HG02852 (cell line): ENCODE measurements around the gene DMWD.

ENCODE experiments used
- ATAC-seq: cut with Tn5 transposase; IDR thresholded peaks from one replicate; pipeline ENCODE4 v1.9.1; 2021; ENCODE audit warnings: mild to moderate bottlenecking, moderate library complexity; ENCODE audit not compliant: unreplicated experiment

Gene DMWD

DNA sequence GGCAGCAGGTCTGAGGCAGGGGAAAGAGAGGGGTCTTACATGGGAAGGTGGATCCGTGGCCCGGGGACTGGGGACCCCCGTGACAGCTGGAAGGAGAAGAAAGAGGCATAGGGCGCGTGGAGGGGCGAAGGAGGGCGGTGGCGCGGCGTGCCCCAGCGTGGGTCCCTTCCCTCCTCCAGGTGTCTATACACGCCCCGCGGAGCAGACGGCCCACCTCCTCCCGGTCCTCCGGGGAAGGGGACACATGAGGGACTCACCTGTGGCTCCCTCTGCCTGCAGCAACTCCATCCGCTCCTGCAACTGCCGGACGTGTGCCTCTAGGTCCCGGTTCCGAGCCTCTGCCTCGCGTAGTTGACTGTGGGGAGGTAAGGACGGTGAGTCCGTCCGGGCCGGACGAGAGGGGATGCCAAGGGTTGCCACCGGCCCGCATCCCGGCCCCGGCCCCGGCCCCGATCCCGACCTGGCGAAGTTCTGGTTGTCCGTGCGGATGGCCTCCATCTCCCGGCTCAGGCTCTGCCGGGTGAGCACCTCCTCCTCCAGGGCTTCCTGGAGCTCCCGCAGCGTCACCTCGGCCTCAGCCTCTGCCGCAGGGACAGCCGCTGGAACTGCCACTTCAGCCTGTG is 21.2 kb downstream of the DMWD start:
- ATAC-seq: no peak

- ATAC-seq: peak; percentile 56
Observed at GRCh38 chr19:45770192-45771101, 22.2 kb downstream of the DMWD start.

GRCh38 chr19:45769821-45770191 is 22.8 kb downstream of the DMWD start:
- peak; percentile 1 for ATAC-seq

GRCh38 chr19:45768984-45769782 is 23.5 kb downstream of the DMWD start, which contains the start of gene SIX5:
Gene SIX5 (minus strand): TSS chr19:45769252. CDS start chr19:45768844, 408 bp downstream.
- ATAC-seq: peak; percentile 48

DNA sequence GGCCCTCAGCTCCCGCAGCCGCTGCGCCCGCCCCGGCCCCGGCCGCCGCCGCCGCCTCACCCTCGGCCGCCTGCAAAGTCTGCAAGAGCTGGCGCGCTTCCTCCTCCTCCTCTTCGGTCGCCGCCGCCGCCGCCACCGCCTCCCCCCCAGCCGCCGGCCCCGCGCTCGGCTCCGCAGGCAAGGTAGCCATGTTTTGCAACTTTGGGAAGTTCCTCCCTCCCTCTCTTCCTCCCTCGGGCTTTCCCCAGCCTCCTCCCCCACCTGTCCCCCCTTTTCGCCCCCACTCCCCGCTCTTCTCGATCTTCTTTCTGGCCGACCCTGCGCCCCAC is 24.0 kb downstream of the DMWD start:
- no peak for ATAC-seq

- ATAC-seq: no peak
Observed at GRCh38 chr19:45767881-45768654, 24.6 kb downstream of the DMWD start.

GRCh38 chr19:45767410-45767880 is 25.2 kb downstream of the DMWD start:
- no peak for ATAC-seq

- ATAC-seq: no peak
Observed at GRCh38 chr19:45766869-45767346, 25.7 kb downstream of the DMWD start.

DNA sequence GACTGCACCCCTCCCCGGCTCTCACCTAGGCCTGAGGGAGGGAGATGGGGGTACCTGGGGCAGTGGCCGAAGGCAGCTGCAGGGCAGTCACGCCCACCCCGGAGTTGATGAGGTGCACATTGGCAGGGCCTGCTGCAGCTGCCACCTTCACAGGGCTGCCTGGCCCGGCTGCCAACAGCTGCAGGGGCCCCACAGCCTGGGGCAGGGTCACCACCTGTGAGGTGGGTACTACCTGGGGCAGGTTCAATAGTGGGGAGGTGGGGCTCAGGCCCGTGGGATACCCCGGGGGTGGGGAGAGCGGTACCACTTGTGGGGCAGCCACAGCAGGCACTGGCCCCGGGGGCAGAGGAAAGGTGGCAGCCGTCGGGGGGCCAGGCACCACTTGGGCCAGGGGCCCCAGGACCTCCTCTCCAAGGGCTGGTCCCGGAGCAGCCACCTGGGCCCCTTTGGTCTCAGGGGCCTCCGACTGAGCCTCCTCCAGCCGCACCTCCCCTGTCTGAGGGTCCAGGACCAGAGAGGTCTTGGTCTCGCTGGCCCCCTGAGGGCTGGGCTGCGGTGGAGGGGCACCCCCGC is 26.3 kb downstream of the DMWD start:
- ATAC-seq: no peak

DNA sequence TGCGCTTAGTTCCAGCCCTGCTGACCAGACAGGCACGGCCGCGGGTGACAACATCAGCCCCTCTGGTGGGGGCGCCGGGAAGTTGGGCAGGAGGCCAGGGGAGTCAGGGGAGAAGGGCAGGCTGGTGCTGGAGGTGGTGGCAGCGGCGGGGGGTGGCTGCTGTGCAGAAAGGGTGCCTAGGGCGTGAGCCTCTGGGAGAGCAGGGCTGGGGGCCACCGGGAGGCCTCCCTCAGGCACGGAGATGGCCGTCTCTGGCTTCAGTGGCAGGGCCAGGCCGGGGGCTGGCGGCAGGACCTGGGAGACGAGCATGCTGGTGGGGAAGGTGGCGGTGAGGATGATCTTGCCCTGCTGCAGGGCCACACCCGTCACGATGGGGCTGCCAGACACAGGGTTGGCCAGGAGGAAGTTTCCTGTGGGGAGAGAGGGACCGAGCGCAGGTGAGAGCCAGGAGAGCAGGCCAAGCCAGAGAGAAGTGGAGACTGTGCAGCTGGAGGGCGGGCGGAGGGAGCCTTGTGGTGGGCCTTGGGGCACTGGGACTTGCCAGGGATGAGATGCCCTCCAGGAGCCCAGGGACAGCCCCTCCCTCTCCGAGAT is 26.8 kb downstream of the DMWD start:
- no peak for ATAC-seq

DNA sequence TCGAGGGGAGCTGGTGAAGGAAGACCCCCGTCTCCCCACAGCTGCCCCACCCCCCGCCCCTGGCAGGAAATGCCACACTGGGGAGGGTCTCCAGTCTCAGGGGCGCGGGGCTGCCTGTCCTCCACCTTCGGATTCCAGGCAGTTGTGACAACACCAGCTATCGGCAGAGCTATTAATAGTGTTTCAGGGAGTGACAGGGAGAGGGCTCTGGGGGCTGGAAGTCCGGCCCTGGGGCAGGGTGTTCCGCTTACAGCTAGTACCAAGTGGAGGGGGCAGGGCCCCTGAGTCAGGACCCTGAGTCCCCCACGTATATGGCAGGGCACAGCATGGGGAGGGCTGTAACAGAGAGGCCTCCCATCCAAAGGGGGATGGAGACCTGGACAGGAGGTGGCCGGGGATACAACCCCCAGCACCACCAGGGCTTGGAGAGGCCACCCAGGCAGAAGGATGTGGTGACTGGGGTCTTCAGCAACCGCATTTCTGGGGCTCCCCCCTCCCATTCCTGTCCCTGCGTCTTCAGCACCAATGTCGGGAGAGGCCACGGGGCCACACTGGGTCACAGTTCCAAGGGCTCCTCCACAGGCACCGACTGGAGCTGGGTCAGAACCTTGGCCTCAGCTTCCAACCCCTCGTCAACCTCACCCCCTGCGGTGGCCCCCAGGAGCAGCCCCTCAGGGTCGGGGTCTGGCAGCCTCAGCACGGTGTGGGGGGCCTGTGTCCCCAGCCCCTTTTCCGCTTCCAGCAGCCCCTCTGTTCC is 27.5 kb downstream of the DMWD start:
- ATAC-seq: no peak

GRCh38 chr19:45764475-45764874 is 28.2 kb downstream of the DMWD start:
- ATAC-seq: no peak

DNA sequence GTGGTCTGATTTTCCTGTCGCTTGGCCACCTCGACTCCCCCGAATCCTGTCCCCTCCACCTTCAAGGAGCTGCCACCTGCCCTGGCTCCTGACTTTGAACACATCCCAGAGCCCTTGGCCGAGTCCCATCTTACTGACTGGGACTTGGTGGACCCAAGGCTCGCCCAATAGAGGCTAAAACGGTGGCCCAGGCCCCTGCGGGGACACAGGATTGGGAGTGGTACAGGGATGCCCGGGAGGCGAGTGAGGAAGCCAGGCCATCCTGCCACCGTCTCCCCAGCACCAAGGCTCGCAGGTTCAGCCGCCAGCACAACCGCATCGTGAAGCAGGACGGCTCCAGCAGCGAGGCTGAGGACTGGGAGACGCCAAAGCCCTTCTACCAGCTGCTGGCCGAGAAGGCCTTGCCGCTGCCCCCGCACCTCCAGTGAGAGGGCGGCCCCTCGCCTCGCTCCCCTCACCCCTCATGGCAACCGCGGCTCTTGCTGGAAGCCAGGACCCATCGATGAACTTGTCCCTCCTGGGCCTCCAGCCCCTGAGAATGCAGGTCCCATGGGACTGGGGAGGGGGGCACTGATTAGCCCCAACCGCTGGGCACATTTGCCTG is 28.9 kb downstream of the DMWD start:
- ATAC-seq: no peak

- ATAC-seq: no peak
Observed at GRCh38 chr19:45762870-45763631, 29.6 kb downstream of the DMWD start.

DNA sequence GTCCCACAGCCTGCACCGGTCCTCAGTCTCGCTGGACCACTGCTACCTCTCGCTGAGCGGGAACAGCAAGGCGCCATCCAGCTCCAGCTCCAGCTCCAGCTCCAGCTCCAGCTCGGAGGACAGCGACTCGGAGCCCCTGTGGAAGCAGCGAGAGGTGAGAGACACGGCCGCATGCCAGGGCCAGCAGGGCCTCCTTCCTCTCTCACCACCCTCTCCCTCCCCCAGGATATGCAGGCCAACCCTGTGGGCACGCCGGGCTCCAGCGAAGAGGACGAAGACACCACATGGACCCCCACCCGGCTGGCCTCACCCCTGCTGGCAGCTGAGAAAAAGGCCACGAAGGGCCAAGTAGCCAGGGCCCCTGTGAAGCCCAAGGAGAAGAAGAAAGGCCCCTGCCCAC is 30.9 kb downstream of the DMWD start:
- no peak for ATAC-seq

DNA sequence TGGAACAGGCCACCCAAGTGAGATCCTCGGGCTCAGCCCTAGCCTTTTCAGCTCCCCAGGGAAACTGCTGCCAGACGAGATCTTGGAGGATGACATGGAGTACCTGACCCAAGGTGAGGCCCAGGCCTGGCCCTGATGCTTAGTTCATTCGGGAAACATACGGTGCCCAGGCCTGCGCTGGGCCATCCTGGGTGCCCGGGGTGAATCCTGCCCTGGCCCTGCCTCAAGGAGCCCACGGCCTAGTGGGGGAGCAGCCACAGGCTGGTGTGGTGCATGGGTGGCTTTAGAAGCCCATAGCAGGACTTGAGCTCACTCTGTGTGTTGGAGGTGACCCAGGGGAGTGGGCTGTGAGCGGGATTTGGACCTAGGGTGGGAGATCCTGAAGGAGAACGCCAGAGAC is 33.7 kb downstream of the DMWD start:
- no peak for ATAC-seq

- no peak for ATAC-seq
Observed at GRCh38 chr19:45757695-45758094, 35.0 kb downstream of the DMWD start.

DNA sequence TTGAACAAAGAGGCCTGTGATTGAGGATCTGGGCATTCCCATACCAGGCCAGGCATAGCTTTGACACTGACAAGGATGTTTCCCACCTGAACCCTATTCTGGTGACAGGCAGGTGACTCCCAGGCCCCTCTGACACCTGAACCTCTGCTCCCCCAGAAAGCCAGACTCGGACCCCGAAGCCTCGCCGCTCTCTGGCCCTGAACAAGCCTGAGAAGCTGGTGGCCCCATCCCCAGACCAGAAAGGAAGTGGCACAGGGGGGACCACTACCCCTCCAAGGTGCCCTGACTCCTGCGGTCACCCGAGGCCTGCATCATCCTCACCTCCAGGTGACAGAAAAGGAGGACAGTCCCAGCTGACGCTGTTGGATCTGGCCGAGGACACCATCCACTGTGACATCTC is 38.3 kb downstream of the DMWD start:
- no peak for ATAC-seq
